Activated CD4-positive, alpha-beta memory T cell treated with anti-CD3 and anti-CD28 coated beads for 36 hours (primary cell): ENCODE data around the gene AP4M1. TPM values are rescaled to one million over a fixed set of nuclear protein-coding genes. Genes with fewer than 3 reads are reported as not detected.
A peak's percentile ranks its signal among the peaks of the same experiment; 100 is the strongest.

Source experiments
- CTCF ChIA-PET: fragments of 350-600 bp; sonication (Branson Sonifier 250); formaldehyde crosslinking; loops from one replicate; lab custom pipeline; 2021; ENCODE audit warnings: antibody characterized with exemption, inconsistent platforms; lab: Charles Lee
- POLR2A ChIA-PET: fragments of 350-600 bp; sonication (Branson Sonifier 250); formaldehyde crosslinking; loops from one replicate; lab custom pipeline; 2021; ENCODE audit warnings: antibody characterized with exemption; lab: Charles Lee
- DNase-seq: peaks from one replicate; pipeline ENCODE4 v3.0.0-alpha.2; 2020
- H3K27ac Mint-ChIP-seq: one replicate; pipeline ENCODE4 v1.8.0; 2021; ENCODE audit warnings: mixed read lengths
- H3K27me3 Mint-ChIP-seq: one replicate; pipeline ENCODE4 v1.8.0; 2021; ENCODE audit warnings: mixed read lengths
- H3K36me3 Mint-ChIP-seq: one replicate; pipeline ENCODE4 v1.8.0; 2021; ENCODE audit warnings: mixed read lengths
- H3K4me1 Mint-ChIP-seq: one replicate; pipeline ENCODE4 v1.8.0; 2021; ENCODE audit warnings: low read depth, mixed read lengths
- H3K4me3 Mint-ChIP-seq: one replicate; pipeline ENCODE4 v1.8.0; 2021; ENCODE audit warnings: mild to moderate bottlenecking, mixed read lengths
- H3K9me3 Mint-ChIP-seq: one replicate; pipeline ENCODE4 v1.8.0; 2021; ENCODE audit warnings: mixed read lengths
- intact Hi-C: fragments of 100-400 bp; cut with micrococcal nuclease; formaldehyde crosslinking; loops from one replicate; pipeline ENCODE4 v1.15.1; 2023
- total RNA-seq, 2 experiments: library from RNA; stranded (reverse); gene quantifications; one replicate each; pipeline ENCODE4 v1.2.3, GENCODE V29; 2021

AP4M1 gene, protein sequence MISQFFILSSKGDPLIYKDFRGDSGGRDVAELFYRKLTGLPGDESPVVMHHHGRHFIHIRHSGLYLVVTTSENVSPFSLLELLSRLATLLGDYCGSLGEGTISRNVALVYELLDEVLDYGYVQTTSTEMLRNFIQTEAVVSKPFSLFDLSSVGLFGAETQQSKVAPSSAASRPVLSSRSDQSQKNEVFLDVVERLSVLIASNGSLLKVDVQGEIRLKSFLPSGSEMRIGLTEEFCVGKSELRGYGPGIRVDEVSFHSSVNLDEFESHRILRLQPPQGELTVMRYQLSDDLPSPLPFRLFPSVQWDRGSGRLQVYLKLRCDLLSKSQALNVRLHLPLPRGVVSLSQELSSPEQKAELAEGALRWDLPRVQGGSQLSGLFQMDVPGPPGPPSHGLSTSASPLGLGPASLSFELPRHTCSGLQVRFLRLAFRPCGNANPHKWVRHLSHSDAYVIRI
- total RNA-seq, result 10 to 100 TPM; 11.3 to 12.2 TPM

- CTCF ChIA-PET, result interaction anchor here (1.4 to 3.1 kb wide), 5 partner anchors 11 to 31 kb away, joined by 4 to 21 read pairs (median 8); partner anchors contain the start of gene COPS6
- peak within 1 kb of the TSS; percentile 95 for H3K27ac Mint-ChIP-seq
- peaks cover 40% of the 10 kb centered on the region for H3K4me1 Mint-ChIP-seq
- POLR2A ChIA-PET, result interaction anchor here (0.6 to 3.5 kb wide), 21 partner anchors 9 to 543 kb away, joined by 3 to 44 read pairs (median 5); partner anchors contain the start of genes COPS6, LAMTOR4, MBLAC1 and MEPCE
- peaks cover 46% of the 10 kb centered on the region for H3K36me3 Mint-ChIP-seq
- no peaks in the 10 kb centered on the region for H3K9me3 Mint-ChIP-seq
- intact Hi-C loops, result loop anchor here (1.0 kb wide), 3 partner anchors 18 to 26 kb away; partner anchors contain the start of genes CNPY4, TAF6 and ZNF3
- H3K27me3 Mint-ChIP-seq, result no peaks in the 10 kb centered on the region
- DNase-seq, result peak; percentile 99
- H3K4me3 Mint-ChIP-seq, result peak within 1 kb of the TSS; percentile 90
These were observed at the start of gene AP4M1, which contains the start of gene MCM7 for GRCh38 chr7:100101016-100101862. AP4M1 (plus strand) TSS chr7:100101643; CDS start chr7:100101715, 72 bp downstream. MCM7 (minus strand) TSS chr7:100101397; CDS start chr7:100101294, 103 bp downstream.

GRCh38 chr7:100053215-100053614 is 48.2 kb upstream of the AP4M1 start:
- no peaks in the 10 kb centered on the region for H3K9me3 Mint-ChIP-seq
- no peaks in the 10 kb centered on the region for H3K27me3 Mint-ChIP-seq
- peak; percentile 38 for DNase-seq
- H3K36me3 Mint-ChIP-seq, result peaks cover 2% of the 10 kb centered on the region
- intact Hi-C loops, result loop anchor here (1.0 kb wide), 1 partner anchor 59 kb away; no protein-coding TSS in a partner anchor
- CTCF ChIA-PET, result interaction anchor here (0.6 to 2.7 kb wide), 12 partner anchors 10 to 140 kb away, joined by 3 to 12 read pairs (median 4); partner anchors contain the start of gene TRIM4
- H3K27ac Mint-ChIP-seq, result no peak overlapping the region
- H3K4me1 Mint-ChIP-seq, result peaks cover 12% of the 10 kb centered on the region
- POLR2A ChIA-PET, result no interaction called here
- no peak overlapping the region for H3K4me3 Mint-ChIP-seq

GRCh38 chr7:100057006-100057405 is 44.4 kb upstream of the AP4M1 start:
- no peak overlapping the region for H3K27ac Mint-ChIP-seq
- H3K9me3 Mint-ChIP-seq, result no peaks in the 10 kb centered on the region
- no peak overlapping the region for H3K4me3 Mint-ChIP-seq
- ChIA-PET POLR2A (no interaction called here), CTCF (no interaction called here)
- intact Hi-C loops, result no loop called here
- no peaks in the 10 kb centered on the region for H3K27me3 Mint-ChIP-seq
- H3K4me1 Mint-ChIP-seq, result no peaks in the 10 kb centered on the region
- H3K36me3 Mint-ChIP-seq, result peaks cover 2% of the 10 kb centered on the region
- no peak for DNase-seq

GRCh38 chr7:100059251-100059739 is 42.1 kb upstream of the AP4M1 start:
- H3K27me3 Mint-ChIP-seq, result no peaks in the 10 kb centered on the region
- no peak overlapping the region for H3K27ac Mint-ChIP-seq
- POLR2A ChIA-PET, result no interaction called here
- H3K4me1 Mint-ChIP-seq, result no peaks in the 10 kb centered on the region
- CTCF ChIA-PET, result interaction anchor here (0.5 to 1.3 kb wide), 2 partner anchors 70 to 146 kb away, joined by 3 to 4 read pairs; no protein-coding TSS in a partner anchor
- no peak for DNase-seq
- peaks cover 11% of the 10 kb centered on the region for H3K36me3 Mint-ChIP-seq
- intact Hi-C loops, result no loop called here
- no peak overlapping the region for H3K4me3 Mint-ChIP-seq
- H3K9me3 Mint-ChIP-seq, result no peaks in the 10 kb centered on the region

GRCh38 chr7:100061518-100062193 is 39.8 kb upstream of the AP4M1 start:
- Mint-ChIP-seq H3K27me3 (no peaks in the 10 kb centered on the region), H3K4me1 (no peaks in the 10 kb centered on the region), H3K27ac (no peak overlapping the region), H3K36me3 (peaks cover 20% of the 10 kb centered on the region), H3K4me3 (no peak overlapping the region), H3K9me3 (no peaks in the 10 kb centered on the region)
- ChIA-PET POLR2A (no interaction called here), CTCF (interaction anchor here (1.2 kb wide), 1 partner anchor 132 kb away, joined by 3 read pairs; the partner anchor contains the start of gene GJC3)
- DNase-seq, result no peak
- intact Hi-C loops, result no loop called here

GRCh38 chr7:100063376-100063775 is 38.1 kb upstream of the AP4M1 start:
- intact Hi-C loops, result no loop called here
- Mint-ChIP-seq H3K4me1 (no peaks in the 10 kb centered on the region), H3K4me3 (no peak overlapping the region), H3K27ac (no peak overlapping the region), H3K36me3 (peaks cover 20% of the 10 kb centered on the region), H3K9me3 (no peaks in the 10 kb centered on the region), H3K27me3 (no peaks in the 10 kb centered on the region)
- ChIA-PET POLR2A (no interaction called here), CTCF (interaction anchor here (0.8 to 1.4 kb wide), 5 partner anchors 8 to 150 kb away, joined by 3 to 6 read pairs (median 5); no protein-coding TSS in a partner anchor)
- DNase-seq, result no peak

DNA sequence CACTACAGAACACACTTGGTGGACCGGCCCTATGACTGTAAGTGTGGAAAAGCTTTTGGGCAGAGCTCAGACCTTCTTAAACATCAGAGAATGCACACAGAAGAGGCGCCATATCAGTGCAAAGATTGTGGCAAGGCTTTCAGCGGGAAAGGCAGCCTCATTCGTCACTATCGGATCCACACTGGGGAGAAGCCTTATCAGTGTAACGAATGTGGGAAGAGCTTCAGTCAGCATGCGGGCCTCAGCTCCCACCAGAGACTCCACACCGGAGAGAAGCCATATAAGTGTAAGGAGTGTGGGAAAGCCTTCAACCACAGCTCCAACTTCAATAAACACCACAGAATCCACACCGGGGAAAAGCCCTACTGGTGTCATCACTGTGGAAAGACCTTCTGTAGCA is 37.3 kb upstream of the AP4M1 start:
- no peak overlapping the region for H3K27ac Mint-ChIP-seq
- H3K27me3 Mint-ChIP-seq, result no peaks in the 10 kb centered on the region
- H3K4me1 Mint-ChIP-seq, result no peaks in the 10 kb centered on the region
- no peaks in the 10 kb centered on the region for H3K9me3 Mint-ChIP-seq
- CTCF ChIA-PET, result interaction anchor here (0.8 to 1.4 kb wide), 5 partner anchors 9 to 151 kb away, joined by 3 to 6 read pairs (median 5); no protein-coding TSS in a partner anchor
- no peak overlapping the region for H3K4me3 Mint-ChIP-seq
- intact Hi-C loops, result no loop called here
- no peak for DNase-seq
- H3K36me3 Mint-ChIP-seq, result peaks cover 20% of the 10 kb centered on the region
- POLR2A ChIA-PET, result no interaction called here

GRCh38 chr7:100065452-100066186 is 35.8 kb upstream of the AP4M1 start:
- intact Hi-C loops, result no loop called here
- Mint-ChIP-seq H3K27ac (no peak overlapping the region), H3K4me3 (no peak overlapping the region), H3K9me3 (peaks cover 11% of the 10 kb centered on the region), H3K36me3 (peaks cover 29% of the 10 kb centered on the region), H3K4me1 (no peaks in the 10 kb centered on the region), H3K27me3 (no peaks in the 10 kb centered on the region)
- ChIA-PET CTCF (no interaction called here), POLR2A (no interaction called here)
- no peak for DNase-seq

DNA sequence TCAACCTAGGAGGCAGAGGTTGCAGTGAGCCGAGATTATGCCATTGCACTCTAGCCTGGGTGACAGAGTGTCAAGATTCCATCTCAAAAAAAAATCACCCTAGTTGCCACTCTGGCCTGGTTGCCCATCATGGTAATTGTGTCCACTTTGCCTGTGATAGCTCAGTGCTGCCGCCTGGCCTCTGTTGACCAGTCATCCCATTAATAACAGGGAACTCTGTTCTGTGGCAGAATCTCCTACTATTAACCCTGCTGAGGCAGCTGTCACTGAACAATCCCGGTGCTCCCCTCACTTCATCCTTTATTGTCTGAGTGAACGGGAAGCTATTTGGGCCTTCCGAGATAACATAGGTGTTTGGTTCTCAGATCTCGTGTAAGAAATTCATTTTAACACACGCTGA is 34.5 kb upstream of the AP4M1 start:
- H3K27me3 Mint-ChIP-seq, result no peaks in the 10 kb centered on the region
- H3K4me3 Mint-ChIP-seq, result no peak overlapping the region
- no peak overlapping the region for H3K27ac Mint-ChIP-seq
- POLR2A ChIA-PET, result no interaction called here
- H3K36me3 Mint-ChIP-seq, result peaks cover 42% of the 10 kb centered on the region
- no peak for DNase-seq
- H3K9me3 Mint-ChIP-seq, result peaks cover 24% of the 10 kb centered on the region
- CTCF ChIA-PET, result interaction anchor here (0.9 kb wide), 1 partner anchor 12 kb away, joined by 3 read pairs; no protein-coding TSS in a partner anchor
- no peaks in the 10 kb centered on the region for H3K4me1 Mint-ChIP-seq
- intact Hi-C loops, result no loop called here

GRCh38 chr7:100069991-100070390 is 31.5 kb upstream of the AP4M1 start:
- intact Hi-C loops, result no loop called here
- Mint-ChIP-seq H3K36me3 (peaks cover 60% of the 10 kb centered on the region), H3K9me3 (peaks cover 37% of the 10 kb centered on the region), H3K27ac (peak overlapping the region; percentile 33), H3K27me3 (no peaks in the 10 kb centered on the region), H3K4me1 (no peaks in the 10 kb centered on the region), H3K4me3 (no peak overlapping the region)
- DNase-seq, result no peak
- ChIA-PET POLR2A (interaction anchor here (1.1 kb wide), 1 partner anchor 32 kb away, joined by 5 read pairs; the partner anchor contains the start of gene AP4M1), CTCF (no interaction called here)
